Activated naive CD4-positive, alpha-beta T cell treated with anti-CD3 and anti-CD28 coated beads for 36 hours (primary cell): ENCODE results near the gene AKAP12. TPM values are rescaled to one million over a fixed set of nuclear protein-coding genes. Genes with fewer than 3 reads are reported as not detected.
"Not testable (repeated sequence)": the region's sequence is repeated elsewhere in the genome, so short reads cannot be mapped to it uniquely, and the experiment has no call there.

Experiments used
- CTCF ChIA-PET: fragments of 350-600 bp; sonication (Branson Sonifier 250); formaldehyde crosslinking; loops from one replicate; lab custom pipeline; 2021; ENCODE audit warnings: antibody characterized with exemption; lab: Charles Lee
- DNase-seq: peaks from one replicate; pipeline ENCODE4 v3.0.0-alpha.2; 2020
- H3K27ac Mint-ChIP-seq: one replicate; pipeline ENCODE4 v1.8.0; 2021; ENCODE audit warnings: mild to moderate bottlenecking, mixed read lengths
- H3K27me3 Mint-ChIP-seq: one replicate; pipeline ENCODE4 v1.8.0; 2021; ENCODE audit warnings: low read depth, mixed read lengths
- H3K36me3 Mint-ChIP-seq: one replicate; pipeline ENCODE4 v1.8.0; 2021; ENCODE audit warnings: low read depth, mixed read lengths
- H3K4me1 Mint-ChIP-seq: one replicate; pipeline ENCODE4 v1.8.0; 2021; ENCODE audit warnings: low read depth, mixed read lengths
- H3K4me3 Mint-ChIP-seq: one replicate; pipeline ENCODE4 v1.8.0; 2021; ENCODE audit warnings: mild to moderate bottlenecking, moderate library complexity, mixed read lengths
- H3K9me3 Mint-ChIP-seq: one replicate; pipeline ENCODE4 v1.8.0; 2021; ENCODE audit warnings: mixed read lengths
- intact Hi-C: fragments of 100-400 bp; cut with micrococcal nuclease; formaldehyde crosslinking; loops from one replicate; pipeline ENCODE4 v1.15.1; 2023
- total RNA-seq, 2 experiments: library from RNA; stranded (reverse); gene quantifications; one replicate each; pipeline ENCODE4 v1.2.3, GENCODE V29; 2021

AKAP12 gene
- total RNA-seq, 2 experiments from 2014 or later = 0.62 to 0.77 TPM

GRCh38 chr6:151365233-151365632 is 125.5 kb downstream of the AKAP12 start:
- intact Hi-C loops = no loop called here
- CTCF ChIA-PET = no interaction called here
- Mint-ChIP-seq H3K4me3 (no peak overlapping the region), H3K9me3 (no peaks in the 10 kb centered on the region), H3K27ac (no peak overlapping the region), H3K36me3 (peaks cover 26% of the 10 kb centered on the region), H3K27me3 (no peaks in the 10 kb centered on the region), H3K4me1 (no peaks in the 10 kb centered on the region)
- no peak for DNase-seq

GRCh38 chr6:151370509-151371078 is 130.8 kb downstream of the AKAP12 start:
- Mint-ChIP-seq H3K36me3 (peaks cover 33% of the 10 kb centered on the region), H3K27me3 (no peaks in the 10 kb centered on the region), H3K4me3 (no peak overlapping the region), H3K27ac (no peak overlapping the region), H3K9me3 (no peaks in the 10 kb centered on the region), H3K4me1 (peaks cover 33% of the 10 kb centered on the region)
- CTCF ChIA-PET = no interaction called here
- no peak for DNase-seq
- intact Hi-C loops = no loop called here

- H3K9me3 Mint-ChIP-seq = no peaks in the 10 kb centered on the region
- H3K27me3 Mint-ChIP-seq = no peaks in the 10 kb centered on the region
- CTCF ChIA-PET = no interaction called here
- peaks cover 48% of the 10 kb centered on the region for H3K4me1 Mint-ChIP-seq
- H3K4me3 Mint-ChIP-seq = peak overlapping the region; percentile 33
- peaks cover 25% of the 10 kb centered on the region for H3K36me3 Mint-ChIP-seq
- DNase-seq = no peak
- intact Hi-C loops = loop anchor here (2.0 kb wide), 1 partner anchor 87 kb away; no protein-coding TSS in a partner anchor
- peak overlapping the region; percentile 78 for H3K27ac Mint-ChIP-seq
Measured at GRCh38 chr6:151372164-151372563, 132.4 kb downstream of the AKAP12 start.

- Mint-ChIP-seq H3K9me3 (no peaks in the 10 kb centered on the region), H3K36me3 (peaks cover 25% of the 10 kb centered on the region), H3K4me3 (peak overlapping the region; percentile 69), H3K27me3 (no peaks in the 10 kb centered on the region), H3K4me1 (peaks cover 59% of the 10 kb centered on the region), H3K27ac (peak overlapping the region; percentile 81)
- DNase-seq = peak; percentile 44
- CTCF ChIA-PET = interaction anchor here (1.4 kb wide), 1 partner anchor 10 kb away, joined by 3 read pairs; no protein-coding TSS in a partner anchor
- intact Hi-C loops = no loop called here
Measured at GRCh38 chr6:151374036-151374683, 134.4 kb downstream of the AKAP12 start.

- no peaks in the 10 kb centered on the region for H3K9me3 Mint-ChIP-seq
- no peaks in the 10 kb centered on the region for H3K27me3 Mint-ChIP-seq
- H3K4me3 Mint-ChIP-seq = no peak overlapping the region
- no peak for DNase-seq
- H3K27ac Mint-ChIP-seq = no peak overlapping the region
- intact Hi-C loops = no loop called here
- H3K4me1 Mint-ChIP-seq = peaks cover 72% of the 10 kb centered on the region
- CTCF ChIA-PET = interaction anchor here (1.0 kb wide), 1 partner anchor 41 kb away, joined by 6 read pairs; no protein-coding TSS in a partner anchor
- peaks cover 21% of the 10 kb centered on the region for H3K36me3 Mint-ChIP-seq
Measured at GRCh38 chr6:151375833-151376232, 136.1 kb downstream of the AKAP12 start.

- DNase-seq = no peak
- no peak overlapping the region for H3K4me3 Mint-ChIP-seq
- H3K27ac Mint-ChIP-seq = no peak overlapping the region
- intact Hi-C loops = no loop called here
- CTCF ChIA-PET = interaction anchor here (0.6 kb wide), 1 partner anchor 595 kb away, joined by 6 read pairs; no protein-coding TSS in a partner anchor
- peaks cover 75% of the 10 kb centered on the region for H3K4me1 Mint-ChIP-seq
- H3K36me3 Mint-ChIP-seq = peaks cover 22% of the 10 kb centered on the region
- no peaks in the 10 kb centered on the region for H3K27me3 Mint-ChIP-seq
- no peaks in the 10 kb centered on the region for H3K9me3 Mint-ChIP-seq
Measured at GRCh38 chr6:151376440-151376839, 136.7 kb downstream of the AKAP12 start.

GRCh38 chr6:151377095-151377494 is 137.3 kb downstream of the AKAP12 start:
- H3K4me1 Mint-ChIP-seq = peaks cover 73% of the 10 kb centered on the region
- no peak overlapping the region for H3K4me3 Mint-ChIP-seq
- intact Hi-C loops = no loop called here
- DNase-seq = no peak
- no peak overlapping the region for H3K27ac Mint-ChIP-seq
- CTCF ChIA-PET = interaction anchor here (0.6 to 0.9 kb wide), 2 partner anchors 12 to 596 kb away, joined by 5 to 6 read pairs; no protein-coding TSS in a partner anchor
- H3K27me3 Mint-ChIP-seq = no peaks in the 10 kb centered on the region
- H3K36me3 Mint-ChIP-seq = peaks cover 16% of the 10 kb centered on the region
- no peaks in the 10 kb centered on the region for H3K9me3 Mint-ChIP-seq

GRCh38 chr6:151379933-151380847 is 140.4 kb downstream of the AKAP12 start:
- Mint-ChIP-seq H3K4me3 (peak overlapping the region; percentile 86), H3K4me1 (peaks cover 61% of the 10 kb centered on the region), H3K27ac (peak overlapping the region; percentile 98), H3K9me3 (no peaks in the 10 kb centered on the region), H3K27me3 (no peaks in the 10 kb centered on the region), H3K36me3 (peaks cover 7% of the 10 kb centered on the region)
- CTCF ChIA-PET = no interaction called here
- intact Hi-C loops = loop anchor here (1.0 to 2.0 kb wide), 2 partner anchors 10 to 73 kb away; partner anchors contain the start of gene RMND1
- peak; percentile 33 for DNase-seq

GRCh38 chr6:151380848-151381205 is 141.1 kb downstream of the AKAP12 start:
- Mint-ChIP-seq H3K4me1 (peaks cover 63% of the 10 kb centered on the region), H3K27ac (peak overlapping the region; percentile 98), H3K9me3 (no peaks in the 10 kb centered on the region), H3K36me3 (peaks cover 7% of the 10 kb centered on the region), H3K4me3 (peak overlapping the region; percentile 86), H3K27me3 (no peaks in the 10 kb centered on the region)
- intact Hi-C loops = loop anchor here (1.0 to 2.0 kb wide), 2 partner anchors 9 to 72 kb away; partner anchors contain the start of gene RMND1
- CTCF ChIA-PET = no interaction called here
- DNase-seq = no peak

GRCh38 chr6:151381722-151382121 is 142.0 kb downstream of the AKAP12 start:
- H3K27ac Mint-ChIP-seq = peak overlapping the region; percentile 48
- H3K9me3 Mint-ChIP-seq = no peaks in the 10 kb centered on the region
- CTCF ChIA-PET = no interaction called here
- H3K4me1 Mint-ChIP-seq = peaks cover 60% of the 10 kb centered on the region
- H3K4me3 Mint-ChIP-seq = peak overlapping the region; percentile 5
- intact Hi-C loops = loop anchor here (2.0 kb wide), 1 partner anchor 71 kb away; the partner anchor contains the start of gene RMND1
- peaks cover 6% of the 10 kb centered on the region for H3K36me3 Mint-ChIP-seq
- peak; percentile 54 for DNase-seq
- no peaks in the 10 kb centered on the region for H3K27me3 Mint-ChIP-seq

GRCh38 chr6:151382631-151383030 is 142.9 kb downstream of the AKAP12 start:
- H3K4me3 Mint-ChIP-seq, intact Hi-C loops, H3K9me3 Mint-ChIP-seq, H3K27ac Mint-ChIP-seq, DNase-seq, H3K27me3 Mint-ChIP-seq, H3K36me3 Mint-ChIP-seq, CTCF ChIA-PET: not testable (repeated sequence)
- H3K4me1 Mint-ChIP-seq = peaks cover 62% of the 10 kb centered on the region

- H3K27ac Mint-ChIP-seq = peak overlapping the region; percentile 1
Measured at GRCh38 chr6:151384151-151384550, 144.4 kb downstream of the AKAP12 start.

More at GRCh38 chr6:151384151-151384550, 144.4 kb downstream of the AKAP12 start:
- H3K27me3 Mint-ChIP-seq = no peaks in the 10 kb centered on the region
- H3K4me1 Mint-ChIP-seq = peaks cover 61% of the 10 kb centered on the region
- intact Hi-C loops = no loop called here
- CTCF ChIA-PET = interaction anchor here (1.3 to 1.8 kb wide), 2 partner anchors 9 to 22 kb away, joined by 3 to 5 read pairs; no protein-coding TSS in a partner anchor
- no peaks in the 10 kb centered on the region for H3K9me3 Mint-ChIP-seq
- H3K36me3 Mint-ChIP-seq = peaks cover 4% of the 10 kb centered on the region
- H3K4me3 Mint-ChIP-seq = no peak overlapping the region
- no peak for DNase-seq
